Stimulated activated CD8-positive, alpha-beta memory T cell treated with anti-CD3 and anti-CD28 coated beads, Interleukin-15, amount 100 ng/mL, for 1 hour (primary cell): ENCODE data around the gene NUP214.
"Not testable (repeated sequence)": the region's sequence is repeated elsewhere in the genome, so short reads cannot be mapped to it uniquely, and the experiment has no call there.

Experiments used
- DNase-seq: peaks from one replicate; pipeline ENCODE4 v3.0.0-alpha.2; 2020; ENCODE audit warnings: low read depth

Gene NUP214

GRCh38 chr9:131234799-131235479 is 109.6 kb downstream of the NUP214 start:
- no peak for DNase-seq

- no peak for DNase-seq
These were observed 110.1 kb downstream of the NUP214 start for GRCh38 chr9:131235480-131235851.

GRCh38 chr9:131236161-131236560 is 110.8 kb downstream of the NUP214 start:
- no peak for DNase-seq

- DNase-seq = no peak
These were observed 111.4 kb downstream of the NUP214 start for GRCh38 chr9:131236761-131237160.

GRCh38 chr9:131237291-131237690 is 111.9 kb downstream of the NUP214 start:
- no peak for DNase-seq

- peak; percentile 61 for DNase-seq
These were observed 112.6 kb downstream of the NUP214 start for GRCh38 chr9:131237931-131238401.

GRCh38 chr9:131238402-131239021 is 113.1 kb downstream of the NUP214 start:
- no peak for DNase-seq

GRCh38 chr9:131239161-131239975 is 114.0 kb downstream of the NUP214 start:
- DNase-seq = no peak

GRCh38 chr9:131240047-131240921 is 114.9 kb downstream of the NUP214 start:
- no peak for DNase-seq

- not testable (repeated sequence) for DNase-seq
These were observed 118.9 kb downstream of the NUP214 start for GRCh38 chr9:131244331-131244730.

GRCh38 chr9:131246618-131247017 is 121.2 kb downstream of the NUP214 start:
- no peak for DNase-seq

GRCh38 chr9:131252120-131252519 is 126.7 kb downstream of the NUP214 start:
- no peak for DNase-seq

GRCh38 chr9:131253891-131254491 is 128.6 kb downstream of the NUP214 start:
- DNase-seq = no peak

- DNase-seq = no peak
These were observed 129.2 kb downstream of the NUP214 start for GRCh38 chr9:131254626-131255025.

- DNase-seq = no peak
These were observed 130.4 kb downstream of the NUP214 start for GRCh38 chr9:131255676-131256197.

- no peak for DNase-seq
These were observed 132.1 kb downstream of the NUP214 start for GRCh38 chr9:131257266-131258025.

- DNase-seq = no peak
These were observed 132.8 kb downstream of the NUP214 start for GRCh38 chr9:131258186-131258585.

- DNase-seq = no peak
These were observed 133.5 kb downstream of the NUP214 start for GRCh38 chr9:131258698-131259431.

- no peak for DNase-seq
These were observed 134.1 kb downstream of the NUP214 start for GRCh38 chr9:131259432-131259898.
